Right cardiac atrium (tissue), 5 donors: ENCODE measurements around the gene TP73. TPM values are rescaled to one million over a fixed set of nuclear protein-coding genes. Genes with fewer than 3 reads are reported as not detected.

ENCODE experiments used
- ATAC-seq, 2 donors: fragments of 200-7000 bp; cut with Tn5 transposase; one replicate each; pipeline versions ENCODE4 v1.8.0 to v1.9.1; 2020; ENCODE audit warnings: moderate library complexity in 2 of 2, mild to moderate bottlenecking in 1 of 2
- DNase-seq, 3 donors: peaks; one replicate each; pipeline ENCODE4 v3.0.0-alpha.2; 2020
- H3K27ac ChIP-seq: one replicate; pipeline ENCODE4 v1.5.1; 2013; ENCODE audit warnings: mild to moderate bottlenecking, low read length, control low read depth, moderate library complexity
- H3K27me3 ChIP-seq: one replicate; pipeline ENCODE4 v1.6.1; 2013; ENCODE audit not compliant: control insufficient read depth, insufficient read depth
- H3K4me1 ChIP-seq: one replicate; pipeline ENCODE4 v1.6.1; 2013; ENCODE audit warnings: low read length; ENCODE audit not compliant: control insufficient read depth, insufficient read depth
- H3K4me3 ChIP-seq: one replicate; pipeline ENCODE4 v1.5.1; 2013; ENCODE audit warnings: low read length, control low read depth
- H3K9me3 ChIP-seq: one replicate; pipeline ENCODE4 v1.6.1; 2013; ENCODE audit warnings: low read length; ENCODE audit not compliant: control insufficient read depth
- WGBS: extraction: QIAGEN DNeasy Blood & Tissue Kit; methylation state at CpG from one replicate; pipeline ENCODE4 v1.1.7; 2013; 5-methylcytosine and 5-hydroxymethylcytosine counted together
- intact Hi-C, 4 donors: fragments of 100-400 bp; cut with DNase I; formaldehyde crosslinking; loops; one replicate each; pipeline versions ENCODE4 v1.11.0 to v1.14.0; 2022 to 2023
- polyA plus RNA-seq: library from polyadenylated mRNA; stranded (reverse); fragments of 200-250 nt; gene quantifications from one replicate; pipeline ENCODE4 v1.2.3, GENCODE V29; 2013
- total RNA-seq, 4 donors: library from RNA; stranded (reverse); fragmentation: NEBNext Ultra II Directional; extraction: Animal tissue kit (Norgen Biotek cat#: 25700); gene quantifications; one replicate each; pipeline ENCODE4 v1.2.1, GENCODE V29; 2021
- donor health status: healthy with polysubstance abuse.
- donor health status: DM: no; HTN: yes; CAD: no.
- donor health status: DM: no; HTN: no; CAD: no.
- donor health status: DM: no; HTN: yes; CAD: no; lungs with severe emphysema.
- donor health status: DM: yes; HTN: yes; CAD: no.

Gene TP73
- total and polyA plus RNA-seq, 5 donors = 0.07 to 0.18 TPM; not detected in 3

- DNase-seq (no peak), ATAC-seq (no peak)
- Histone ChIP-seq H3K4me1 (no peaks in the 10 kb centered on the region), H3K27ac (no peak overlapping the region), H3K4me3 (no peak overlapping the region), H3K27me3 (no peaks in the 10 kb centered on the region), H3K9me3 (no peaks in the 10 kb centered on the region)
- 91% methylated on average over 30 of the region's 30 CpGs for WGBS
- intact Hi-C loops = no loop called here
Observed at GRCh38 chr1:3783651-3784474, 131.5 kb downstream of the TP73 start.

GRCh38 chr1:3785045-3785444, 132.7 kb downstream of the TP73 start:
- 65% methylated on average over 13 of the region's 13 CpGs for WGBS
- Histone ChIP-seq H3K27me3 (no peaks in the 10 kb centered on the region), H3K9me3 (no peaks in the 10 kb centered on the region), H3K4me1 (no peaks in the 10 kb centered on the region), H3K4me3 (no peak overlapping the region), H3K27ac (no peak overlapping the region)
- intact Hi-C loops = no loop called here
- DNase-seq (peak in 2 of 3 donors; percentile 75), ATAC-seq (peak in 1 of 2 donors; percentile 9)

- intact Hi-C loops = no loop called here
- ATAC-seq (no peak), DNase-seq (peak in 2 of 3 donors; percentile 35 to 47)
- WGBS = 75% methylated on average over 14 of the region's 14 CpGs
- H3K27ac ChIP-seq = no peak overlapping the region
- H3K4me3 ChIP-seq = no peak overlapping the region
- H3K27me3 ChIP-seq = no peaks in the 10 kb centered on the region
- H3K9me3 ChIP-seq = no peaks in the 10 kb centered on the region
- H3K4me1 ChIP-seq = peaks cover 1% of the 10 kb centered on the region
Observed at GRCh38 chr1:3785456-3786157, 133.3 kb downstream of the TP73 start.

Other genes with a start within 250 kb of the TP73 start
- gene ARHGEF16, start 197.9 kb upstream of the TP73 start, total RNA-seq = 1 to 10 TPM in 3 of 4 donors, under 1 TPM in 1; 0.28 to 2.5 (median 1.8) TPM
- 1.4 TPM for gene ARHGEF16, start 197.9 kb upstream of the TP73 start, polyA plus RNA-seq
- 10 to 100 TPM in 3 of 4 donors, 1 to 10 TPM in 1; 7.0 to 18.7 (median 13.9) TPM for gene MEGF6, start 41.0 kb upstream of the TP73 start, total RNA-seq
- gene MEGF6, start 41.0 kb upstream of the TP73 start, polyA plus RNA-seq = 7.2 TPM
- gene TPRG1L, start 27.5 kb upstream of the TP73 start, total RNA-seq = 10 to 100 TPM; 46.3 to 51.4 (median 46.6) TPM
- 35.8 TPM for gene TPRG1L, start 27.5 kb upstream of the TP73 start, polyA plus RNA-seq
- gene WRAP73, start 2.4 kb upstream of the TP73 start, total RNA-seq = 10 to 100 TPM in 3 of 4 donors, 1 to 10 TPM in 1; 8.7 to 13.9 (median 12.2) TPM
- gene WRAP73, start 2.4 kb upstream of the TP73 start, polyA plus RNA-seq = 12.9 TPM
- gene CCDC27, start 99.9 kb downstream of the TP73 start, total RNA-seq = under 1 TPM in 2 of 4 donors, not detected in 2; 0.09 to 0.14 TPM
- gene CCDC27, start 99.9 kb downstream of the TP73 start, polyA plus RNA-seq = not detected
- gene SMIM1, start 120.2 kb downstream of the TP73 start, total RNA-seq = 100 to 1,000 TPM in 2 of 4 donors, 10 to 100 TPM in 2; 44.2 to 120 (median 95.0) TPM
- 243 TPM for gene SMIM1, start 120.2 kb downstream of the TP73 start, polyA plus RNA-seq
- 10 to 100 TPM; 46.8 to 60.3 (median 54.2) TPM for gene LRRC47, start 144.0 kb downstream of the TP73 start, total RNA-seq
- gene LRRC47, start 144.0 kb downstream of the TP73 start, polyA plus RNA-seq = 23.3 TPM
- gene CEP104, start 204.7 kb downstream of the TP73 start, total RNA-seq = 10 to 100 TPM; 33.2 to 41.2 (median 35.0) TPM
- 8.7 TPM for gene CEP104, start 204.7 kb downstream of the TP73 start, polyA plus RNA-seq
- 1 to 10 TPM; 2.9 to 6.1 (median 4.5) TPM for gene DFFB, start 205.0 kb downstream of the TP73 start, total RNA-seq
- 2.6 TPM for gene DFFB, start 205.0 kb downstream of the TP73 start, polyA plus RNA-seq
- 10 to 100 TPM; 11.3 to 15.1 (median 13.2) TPM for gene C1orf174, start 247.8 kb downstream of the TP73 start, total RNA-seq
- 11.6 TPM for gene C1orf174, start 247.8 kb downstream of the TP73 start, polyA plus RNA-seq